K562 (cell line): Measurements from ENCODE around the gene SS18L1. TPM values are rescaled to one million over a fixed set of nuclear protein-coding genes. Genes with fewer than 3 reads are reported as not detected.

Experiments
- DPF2 ChIP-seq: fragments of 450-650 bp; IDR thresholded peaks from 2 replicates; pipeline ENCODE4 v1.6.1; 2016
- FOXJ2 ChIP-seq: fragments of 200-800 bp; sonication (Bioruptor generic); IDR thresholded peaks from 2 replicates; pipeline ENCODE4 v1.6.1; 2016; ENCODE audit warnings: missing genetic modification characterization, missing compliant biosample characterization
- KDM1A ChIP-seq, 2 experiments: fragments of 450-650 bp; IDR thresholded peaks; 2 replicates each; pipeline ENCODE4 v1.6.1; 2016; ENCODE audit warnings: mild to moderate bottlenecking in 2 of 2
- KDM5B ChIP-seq: fragments of 200-600 bp; sonication (generic); IDR thresholded peaks from 2 replicates; pipeline ENCODE4 v1.6.1; 2012; ENCODE audit warnings: low read depth, mild to moderate bottlenecking, moderate library complexity, low read length, control low read depth, inconsistent platforms; ENCODE audit not compliant: insufficient replicate concordance
- MCM3 ChIP-seq: fragments of 450-650 bp; IDR thresholded peaks from 2 replicates; pipeline ENCODE4 v1.6.1; 2016
- POLR2G ChIP-seq: fragments of 200-400 bp; formaldehyde crosslinking; IDR thresholded peaks from 2 replicates; pipeline ENCODE4 v1.6.1; 2017; ENCODE audit warnings: low read depth, mild to moderate bottlenecking, antibody characterized with exemption, low read length, moderate library complexity
- SRSF3 ChIP-seq: fragments of 200-400 bp; formaldehyde crosslinking; IDR thresholded peaks from 2 replicates; pipeline ENCODE4 v1.6.1; 2016; ENCODE audit warnings: mild to moderate bottlenecking, low read length, moderate library complexity; ENCODE audit not compliant: insufficient read depth
- TEAD2 ChIP-seq: fragments of 450-650 bp; IDR thresholded peaks from 2 replicates; pipeline ENCODE4 v1.6.1; 2016; ENCODE audit warnings: missing genetic modification characterization, control low read depth, missing compliant biosample characterization
- ZNF274 ChIP-seq: IDR thresholded peaks from 2 replicates; pipeline ENCODE4 v1.6.1; 2011; ENCODE audit warnings: low read depth, mild to moderate bottlenecking, low read length, moderate library complexity, borderline replicate concordance
- polyA plus RNA-seq, 8 experiments: library from polyadenylated mRNA; depleted of rRNA in 4 of 8; stranded (reverse) in 5 of 8; unstranded in 3 of 8; fragments of >200 nt; fragmentation: Nextera tagmentation in 2 of 8; fragmentation: Illumina TruSeq in 1 of 8; extraction: Ambion mirVana in 2 of 8; extraction: Trizol in 1 of 8; gene quantifications; 2 replicates each; pipeline versions ENCODE4 v1.2.1 to v1.2.3, GENCODE V29; 2011 to 2014; ENCODE audit warnings: inconsistent platforms in 1 of 8, missing spikeins in 1 of 8
- total RNA-seq, 7 experiments: library from RNA; depleted of rRNA in 6 of 7; stranded (reverse); fragments of >200 nt in 6 of 7; fragmentation: Illumina TruSeq in 2 of 7; extraction: Trizol in 2 of 7; gene quantifications; 2 replicates each; pipeline versions ENCODE4 v1.2.1 to v1.2.3, GENCODE V29; 2011 to 2021; ENCODE audit warnings: low replicate concordance in 1 of 7
- TF ChIP-seq, protein P1 (sequence below), 2 experiments: fragments of 450-650 bp; conservative IDR thresholded peaks; 2 replicates each; pipeline ENCODE4 v1.6.1; 2017; ENCODE audit warnings: mild to moderate bottlenecking in 2 of 2, moderate library complexity in 2 of 2
- TF ChIP-seq, protein P2 (sequence below): fragments of 450-650 bp; IDR thresholded peaks from 2 replicates; pipeline ENCODE4 v1.6.1; 2016; ENCODE audit warnings: mild to moderate bottlenecking, moderate library complexity
- TF ChIP-seq, protein P3 (sequence below): fragments of 450-650 bp; IDR thresholded peaks from 2 replicates; pipeline ENCODE4 v1.6.1; 2017; ENCODE audit warnings: mild to moderate bottlenecking, moderate library complexity

Gene SS18L1
- total and polyA plus RNA-seq, 9 of the 15 experiments (the other 6 are each of a cell fraction or from before 2014, with no cell fraction given), result 2.7 to 28.3 (median 15.1) TPM

DNA sequence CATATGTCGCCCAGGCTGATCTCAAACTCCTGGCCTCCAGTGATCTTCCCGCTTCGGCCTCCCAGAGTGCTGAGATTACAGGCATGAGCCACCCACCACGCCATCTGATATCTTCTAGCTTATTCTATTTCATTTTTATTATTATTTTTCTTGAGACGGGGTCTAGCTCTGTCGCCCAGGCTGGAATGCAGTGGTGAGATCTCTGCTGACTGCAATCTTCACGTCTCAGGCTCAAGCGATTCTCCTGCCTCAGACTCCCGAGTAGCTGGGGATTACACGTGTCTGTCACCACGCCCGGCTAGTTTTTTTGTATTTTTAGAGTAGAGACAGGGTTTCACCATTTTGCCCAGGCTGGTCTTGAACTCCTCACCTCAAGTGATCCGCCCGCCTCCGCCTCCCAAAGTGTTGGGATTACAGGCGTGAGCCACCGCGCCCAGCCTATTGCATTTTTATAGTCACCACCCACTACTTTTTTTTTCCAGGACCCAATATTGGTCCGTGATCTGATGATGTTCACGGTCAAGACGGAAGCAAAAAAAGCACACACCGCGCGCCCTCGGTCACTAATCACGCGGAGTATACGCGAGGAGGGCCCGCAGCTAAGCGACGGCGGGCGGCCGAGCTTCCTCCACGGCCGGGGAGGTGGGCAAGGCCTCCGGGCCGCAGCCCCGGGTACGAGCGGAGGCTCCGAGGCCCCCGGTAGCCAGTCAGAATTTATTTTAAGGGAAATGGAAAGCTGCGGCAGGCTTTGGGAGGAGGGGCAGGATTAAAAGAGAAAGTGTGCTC is 22.4 kb upstream of the SS18L1 start (continued):
- TF ChIP-seq, protein P1, sequence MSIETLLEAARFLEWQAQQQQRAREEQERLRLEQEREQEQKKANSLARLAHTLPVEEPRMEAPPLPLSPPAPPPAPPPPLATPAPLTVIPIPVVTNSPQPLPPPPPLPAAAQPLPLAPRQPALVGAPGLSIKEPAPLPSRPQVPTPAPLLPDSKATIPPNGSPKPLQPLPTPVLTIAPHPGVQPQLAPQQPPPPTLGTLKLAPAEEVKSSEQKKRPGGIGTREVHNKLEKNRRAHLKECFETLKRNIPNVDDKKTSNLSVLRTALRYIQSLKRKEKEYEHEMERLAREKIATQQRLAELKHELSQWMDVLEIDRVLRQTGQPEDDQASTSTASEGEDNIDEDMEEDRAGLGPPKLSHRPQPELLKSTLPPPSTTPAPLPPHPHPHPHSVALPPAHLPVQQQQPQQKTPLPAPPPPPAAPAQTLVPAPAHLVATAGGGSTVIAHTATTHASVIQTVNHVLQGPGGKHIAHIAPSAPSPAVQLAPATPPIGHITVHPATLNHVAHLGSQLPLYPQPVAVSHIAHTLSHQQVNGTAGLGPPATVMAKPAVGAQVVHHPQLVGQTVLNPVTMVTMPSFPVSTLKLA (conservative IDR thresholded peaks at IDR 0.05), result peak in 1 of 2 experiments; percentile 32; a peak in 3 of 4 replicates
- TF ChIP-seq, protein P2, sequence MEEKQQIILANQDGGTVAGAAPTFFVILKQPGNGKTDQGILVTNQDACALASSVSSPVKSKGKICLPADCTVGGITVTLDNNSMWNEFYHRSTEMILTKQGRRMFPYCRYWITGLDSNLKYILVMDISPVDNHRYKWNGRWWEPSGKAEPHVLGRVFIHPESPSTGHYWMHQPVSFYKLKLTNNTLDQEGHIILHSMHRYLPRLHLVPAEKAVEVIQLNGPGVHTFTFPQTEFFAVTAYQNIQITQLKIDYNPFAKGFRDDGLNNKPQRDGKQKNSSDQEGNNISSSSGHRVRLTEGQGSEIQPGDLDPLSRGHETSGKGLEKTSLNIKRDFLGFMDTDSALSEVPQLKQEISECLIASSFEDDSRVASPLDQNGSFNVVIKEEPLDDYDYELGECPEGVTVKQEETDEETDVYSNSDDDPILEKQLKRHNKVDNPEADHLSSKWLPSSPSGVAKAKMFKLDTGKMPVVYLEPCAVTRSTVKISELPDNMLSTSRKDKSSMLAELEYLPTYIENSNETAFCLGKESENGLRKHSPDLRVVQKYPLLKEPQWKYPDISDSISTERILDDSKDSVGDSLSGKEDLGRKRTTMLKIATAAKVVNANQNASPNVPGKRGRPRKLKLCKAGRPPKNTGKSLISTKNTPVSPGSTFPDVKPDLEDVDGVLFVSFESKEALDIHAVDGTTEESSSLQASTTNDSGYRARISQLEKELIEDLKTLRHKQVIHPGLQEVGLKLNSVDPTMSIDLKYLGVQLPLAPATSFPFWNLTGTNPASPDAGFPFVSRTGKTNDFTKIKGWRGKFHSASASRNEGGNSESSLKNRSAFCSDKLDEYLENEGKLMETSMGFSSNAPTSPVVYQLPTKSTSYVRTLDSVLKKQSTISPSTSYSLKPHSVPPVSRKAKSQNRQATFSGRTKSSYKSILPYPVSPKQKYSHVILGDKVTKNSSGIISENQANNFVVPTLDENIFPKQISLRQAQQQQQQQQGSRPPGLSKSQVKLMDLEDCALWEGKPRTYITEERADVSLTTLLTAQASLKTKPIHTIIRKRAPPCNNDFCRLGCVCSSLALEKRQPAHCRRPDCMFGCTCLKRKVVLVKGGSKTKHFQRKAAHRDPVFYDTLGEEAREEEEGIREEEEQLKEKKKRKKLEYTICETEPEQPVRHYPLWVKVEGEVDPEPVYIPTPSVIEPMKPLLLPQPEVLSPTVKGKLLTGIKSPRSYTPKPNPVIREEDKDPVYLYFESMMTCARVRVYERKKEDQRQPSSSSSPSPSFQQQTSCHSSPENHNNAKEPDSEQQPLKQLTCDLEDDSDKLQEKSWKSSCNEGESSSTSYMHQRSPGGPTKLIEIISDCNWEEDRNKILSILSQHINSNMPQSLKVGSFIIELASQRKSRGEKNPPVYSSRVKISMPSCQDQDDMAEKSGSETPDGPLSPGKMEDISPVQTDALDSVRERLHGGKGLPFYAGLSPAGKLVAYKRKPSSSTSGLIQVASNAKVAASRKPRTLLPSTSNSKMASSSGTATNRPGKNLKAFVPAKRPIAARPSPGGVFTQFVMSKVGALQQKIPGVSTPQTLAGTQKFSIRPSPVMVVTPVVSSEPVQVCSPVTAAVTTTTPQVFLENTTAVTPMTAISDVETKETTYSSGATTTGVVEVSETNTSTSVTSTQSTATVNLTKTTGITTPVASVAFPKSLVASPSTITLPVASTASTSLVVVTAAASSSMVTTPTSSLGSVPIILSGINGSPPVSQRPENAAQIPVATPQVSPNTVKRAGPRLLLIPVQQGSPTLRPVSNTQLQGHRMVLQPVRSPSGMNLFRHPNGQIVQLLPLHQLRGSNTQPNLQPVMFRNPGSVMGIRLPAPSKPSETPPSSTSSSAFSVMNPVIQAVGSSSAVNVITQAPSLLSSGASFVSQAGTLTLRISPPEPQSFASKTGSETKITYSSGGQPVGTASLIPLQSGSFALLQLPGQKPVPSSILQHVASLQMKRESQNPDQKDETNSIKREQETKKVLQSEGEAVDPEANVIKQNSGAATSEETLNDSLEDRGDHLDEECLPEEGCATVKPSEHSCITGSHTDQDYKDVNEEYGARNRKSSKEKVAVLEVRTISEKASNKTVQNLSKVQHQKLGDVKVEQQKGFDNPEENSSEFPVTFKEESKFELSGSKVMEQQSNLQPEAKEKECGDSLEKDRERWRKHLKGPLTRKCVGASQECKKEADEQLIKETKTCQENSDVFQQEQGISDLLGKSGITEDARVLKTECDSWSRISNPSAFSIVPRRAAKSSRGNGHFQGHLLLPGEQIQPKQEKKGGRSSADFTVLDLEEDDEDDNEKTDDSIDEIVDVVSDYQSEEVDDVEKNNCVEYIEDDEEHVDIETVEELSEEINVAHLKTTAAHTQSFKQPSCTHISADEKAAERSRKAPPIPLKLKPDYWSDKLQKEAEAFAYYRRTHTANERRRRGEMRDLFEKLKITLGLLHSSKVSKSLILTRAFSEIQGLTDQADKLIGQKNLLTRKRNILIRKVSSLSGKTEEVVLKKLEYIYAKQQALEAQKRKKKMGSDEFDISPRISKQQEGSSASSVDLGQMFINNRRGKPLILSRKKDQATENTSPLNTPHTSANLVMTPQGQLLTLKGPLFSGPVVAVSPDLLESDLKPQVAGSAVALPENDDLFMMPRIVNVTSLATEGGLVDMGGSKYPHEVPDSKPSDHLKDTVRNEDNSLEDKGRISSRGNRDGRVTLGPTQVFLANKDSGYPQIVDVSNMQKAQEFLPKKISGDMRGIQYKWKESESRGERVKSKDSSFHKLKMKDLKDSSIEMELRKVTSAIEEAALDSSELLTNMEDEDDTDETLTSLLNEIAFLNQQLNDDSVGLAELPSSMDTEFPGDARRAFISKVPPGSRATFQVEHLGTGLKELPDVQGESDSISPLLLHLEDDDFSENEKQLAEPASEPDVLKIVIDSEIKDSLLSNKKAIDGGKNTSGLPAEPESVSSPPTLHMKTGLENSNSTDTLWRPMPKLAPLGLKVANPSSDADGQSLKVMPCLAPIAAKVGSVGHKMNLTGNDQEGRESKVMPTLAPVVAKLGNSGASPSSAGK, result peak; percentile 91
- no peak for TF ChIP-seq FOXJ2 (tag)
- peak; percentile 31; the same call in 1 of the 2 replicates for TF ChIP-seq DPF2
- peak; percentile 24 to 76; a peak in 3 of 4 replicates for TF ChIP-seq KDM1A (IDR thresholded peaks at IDR 0.05)
- TF ChIP-seq TEAD2 (tag), result no peak
- TF ChIP-seq MCM3, result no peak
- peak; percentile 87 for TF ChIP-seq POLR2G
- TF ChIP-seq ZNF274, result no peak
- peak; percentile 37 for TF ChIP-seq KDM5B
- no peak for TF ChIP-seq SRSF3
- TF ChIP-seq, protein P3, sequence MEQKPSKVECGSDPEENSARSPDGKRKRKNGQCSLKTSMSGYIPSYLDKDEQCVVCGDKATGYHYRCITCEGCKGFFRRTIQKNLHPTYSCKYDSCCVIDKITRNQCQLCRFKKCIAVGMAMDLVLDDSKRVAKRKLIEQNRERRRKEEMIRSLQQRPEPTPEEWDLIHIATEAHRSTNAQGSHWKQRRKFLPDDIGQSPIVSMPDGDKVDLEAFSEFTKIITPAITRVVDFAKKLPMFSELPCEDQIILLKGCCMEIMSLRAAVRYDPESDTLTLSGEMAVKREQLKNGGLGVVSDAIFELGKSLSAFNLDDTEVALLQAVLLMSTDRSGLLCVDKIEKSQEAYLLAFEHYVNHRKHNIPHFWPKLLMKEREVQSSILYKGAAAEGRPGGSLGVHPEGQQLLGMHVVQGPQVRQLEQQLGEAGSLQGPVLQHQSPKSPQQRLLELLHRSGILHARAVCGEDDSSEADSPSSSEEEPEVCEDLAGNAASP, result no peak
